ENCODE data around the gene ZEB2.

GRCh38 chr2:144519597-144519933, 354 bp downstream of the ZEB2 start:
- no peak for TF ChIP-seq CTCF (IDR thresholded peaks at IDR 0.05)
- TF ChIP-seq POLR2A (IDR thresholded peaks at IDR 0.05) = no peak
